Mesenchymal stem cell (in vitro differentiated cells and primary cell): ENCODE results near the gene SDSL.

ENCODE experiments used
- DNase-seq: peaks from one replicate; pipeline ENCODE4 v3.0.0-alpha.2; 2013
- H2AFZ ChIP-seq: one replicate; pipeline ENCODE4 v1.6.1; 2013; ENCODE audit warnings: low read depth, mild to moderate bottlenecking, control low read depth, inconsistent platforms, low read length, moderate library complexity
- H2AK5ac ChIP-seq: 2 replicates; pipeline ENCODE4 v1.6.1; 2013; ENCODE audit warnings: low read length, moderate library complexity, mild to moderate bottlenecking, inconsistent platforms; ENCODE audit not compliant: severe bottlenecking
- H2BK120ac ChIP-seq: one replicate; pipeline ENCODE4 v1.6.1; 2013; ENCODE audit warnings: low read depth, mild to moderate bottlenecking, inconsistent platforms, low read length, moderate library complexity
- H2BK12ac ChIP-seq, 2 experiments: one replicate each; pipeline ENCODE4 v1.6.1; 2013; ENCODE audit warnings: inconsistent platforms in 2 of 2, low read length in 2 of 2, mild to moderate bottlenecking in 2 of 2, moderate library complexity in 2 of 2, control low read depth in 1 of 2
- H2BK15ac ChIP-seq: one replicate; pipeline ENCODE4 v1.6.1; 2013; ENCODE audit warnings: mild to moderate bottlenecking, low read depth, inconsistent platforms; ENCODE audit not compliant: poor library complexity, severe bottlenecking
- H2BK5ac ChIP-seq: 2 replicates; pipeline ENCODE4 v1.6.1; 2013; ENCODE audit warnings: low read depth, mild to moderate bottlenecking, low read length, control low read depth, inconsistent platforms; ENCODE audit not compliant: poor library complexity, severe bottlenecking
- H3K14ac ChIP-seq, 2 experiments: one replicate each; pipeline ENCODE4 v1.6.1; 2013; ENCODE audit warnings: inconsistent platforms in 2 of 2, low read length in 2 of 2, control low read depth in 1 of 2, mild to moderate bottlenecking in 1 of 2, moderate library complexity in 1 of 2
- H3K18ac ChIP-seq, 2 experiments: one replicate each; pipeline ENCODE4 v1.6.1; 2013; ENCODE audit warnings: inconsistent platforms in 2 of 2, low read length in 2 of 2, control low read depth in 1 of 2, low read depth in 1 of 2, mild to moderate bottlenecking in 1 of 2
- H3K23ac ChIP-seq, 2 experiments: one replicate each; pipeline ENCODE4 v1.6.1; 2013; ENCODE audit warnings: inconsistent platforms in 2 of 2, low read length in 2 of 2, mild to moderate bottlenecking in 2 of 2, moderate library complexity in 2 of 2, control low read depth in 1 of 2
- H3K27ac ChIP-seq: 2 replicates; pipeline ENCODE4 v1.5.1; 2013; ENCODE audit warnings: mild to moderate bottlenecking, moderate library complexity, low read length, control low read depth, inconsistent platforms; ENCODE audit not compliant: poor library complexity, severe bottlenecking
- H3K27me3 ChIP-seq, 2 experiments: 2 replicates each; pipeline versions ENCODE4 v1.6.1 to v1.7.0; 2013; ENCODE audit warnings: low read length in 2 of 2, mild to moderate bottlenecking in 2 of 2, moderate library complexity in 2 of 2, control low read depth in 1 of 2, inconsistent platforms in 1 of 2; ENCODE audit not compliant: control insufficient read depth in 1 of 2, insufficient read depth in 1 of 2
- H3K36me3 ChIP-seq, 2 experiments: 2 replicates each; pipeline versions ENCODE4 v1.6.1 to v1.7.0; 2013; ENCODE audit warnings: low read length in 2 of 2, control low read depth in 1 of 2, inconsistent platforms in 1 of 2, low read depth in 1 of 2, mild to moderate bottlenecking in 1 of 2; ENCODE audit not compliant: insufficient read depth in 2 of 2, control insufficient read depth in 1 of 2
- H3K4ac ChIP-seq, 2 experiments: one replicate each; pipeline ENCODE4 v1.6.1; 2013; ENCODE audit warnings: inconsistent platforms in 2 of 2, low read length in 2 of 2, mild to moderate bottlenecking in 2 of 2, moderate library complexity in 2 of 2, control low read depth in 1 of 2, low read depth in 1 of 2
- H3K4me1 ChIP-seq: 2 replicates; pipeline ENCODE4 v1.6.1; 2013; ENCODE audit warnings: low read depth, low read length, control low read depth; ENCODE audit not compliant: control insufficient read depth, insufficient read depth
- H3K4me2 ChIP-seq: 2 replicates; pipeline ENCODE4 v1.6.1; 2013; ENCODE audit warnings: low read length, mild to moderate bottlenecking, inconsistent platforms; ENCODE audit not compliant: poor library complexity, severe bottlenecking
- H3K4me3 ChIP-seq, 2 experiments: 2 replicates each; pipeline versions ENCODE4 v1.5.1 to v1.7.0; 2013; ENCODE audit warnings: low read length in 2 of 2, mild to moderate bottlenecking in 2 of 2, control low read depth in 1 of 2, low read depth in 1 of 2; ENCODE audit not compliant: insufficient read depth in 1 of 2
- H3K79me1 ChIP-seq: replicated peaks from 2 replicates; pipeline ENCODE4 v1.6.1; 2013; ENCODE audit warnings: mild to moderate bottlenecking, control low read depth, low read length, inconsistent platforms; ENCODE audit not compliant: poor library complexity, severe bottlenecking
- H3K9ac ChIP-seq: 2 replicates; pipeline ENCODE4 v1.7.0; 2013; ENCODE audit warnings: mild to moderate bottlenecking, low read length, moderate library complexity
- H3K9me3 ChIP-seq: 2 replicates; pipeline ENCODE4 v1.7.0; 2013; ENCODE audit warnings: mild to moderate bottlenecking, low read length; ENCODE audit not compliant: control insufficient read depth
- H4K8ac ChIP-seq: one replicate; pipeline ENCODE4 v1.6.1; 2013; ENCODE audit warnings: inconsistent platforms, mild to moderate bottlenecking, low read length, moderate library complexity
- H4K91ac ChIP-seq: one replicate; pipeline ENCODE4 v1.6.1; 2013; ENCODE audit warnings: mild to moderate bottlenecking, low read length, inconsistent platforms
- WGBS: methylation state at CpG from one replicate; pipeline ENCODE4 v1.1.7; 2013; ENCODE audit warnings: mixed read lengths; 5-methylcytosine and 5-hydroxymethylcytosine counted together

The SDSL gene

GRCh38 chr12:113465808-113466453, 43.8 kb downstream of the SDSL start:
- Histone ChIP-seq H3K36me3 (no peaks in the 10 kb centered on the region), H4K91ac (no peak overlapping the region), H3K27ac (no peak overlapping the region), H3K79me1 (no peaks in the 10 kb centered on the region), H3K27me3 (peaks cover 85 to 90% of the 10 kb centered on the region in 2 experiments), H2BK5ac (no peak overlapping the region), H4K8ac (no peak overlapping the region), H2AK5ac (no peak overlapping the region), H2AFZ (no peak overlapping the region), H2BK15ac (no peak overlapping the region), H2BK12ac (no peak overlapping the region), H3K9ac (no peak overlapping the region), H3K4ac (no peak overlapping the region), H3K9me3 (no peaks in the 10 kb centered on the region), H2BK120ac (no peak overlapping the region), H3K4me2 (no peak overlapping the region), H3K4me3 (no peak overlapping the region), H3K4me1 (peaks cover 45% of the 10 kb centered on the region), H3K14ac (no peak overlapping the region), H3K23ac (no peak overlapping the region), H3K18ac (no peak overlapping the region)
- no peak for DNase-seq
- WGBS = 0% methylated on average over 10 of the region's 13 CpGs

- Histone ChIP-seq H2BK15ac (no peak overlapping the region), H4K91ac (no peak overlapping the region), H3K9ac (no peak overlapping the region), H3K4ac (no peak overlapping the region), H3K9me3 (no peaks in the 10 kb centered on the region), H2AFZ (no peak overlapping the region), H2BK120ac (no peak overlapping the region), H3K4me3 (peak overlapping the region in 1 of 2 experiments; percentile 66), H3K27ac (no peak overlapping the region), H2AK5ac (no peak overlapping the region), H3K18ac (no peak overlapping the region), H4K8ac (no peak overlapping the region), H3K23ac (no peak overlapping the region), H3K79me1 (no peaks in the 10 kb centered on the region), H2BK12ac (no peak overlapping the region), H3K4me1 (peaks cover 47% of the 10 kb centered on the region), H3K4me2 (no peak overlapping the region), H3K36me3 (no peaks in the 10 kb centered on the region), H3K27me3 (peaks cover 88 to 91% of the 10 kb centered on the region in 2 experiments), H3K14ac (no peak overlapping the region), H2BK5ac (no peak overlapping the region)
- WGBS = 15% methylated on average over 23 of the region's 26 CpGs
- DNase-seq = no peak
These were observed 44.4 kb downstream of the SDSL start for GRCh38 chr12:113466454-113467141.

- H4K91ac ChIP-seq = no peak overlapping the region
- no peak overlapping the region for H2BK12ac ChIP-seq
- no peak overlapping the region for H3K4ac ChIP-seq
- no peaks in the 10 kb centered on the region for H3K9me3 ChIP-seq
- H3K4me2 ChIP-seq = peak overlapping the region; percentile 58
- H3K9ac ChIP-seq = no peak overlapping the region
- H3K27ac ChIP-seq = no peak overlapping the region
- H3K18ac ChIP-seq = no peak overlapping the region
- H3K27me3 ChIP-seq = peaks cover 93 to 94% of the 10 kb centered on the region in 2 experiments
- 6% methylated on average over 31 of the region's 31 CpGs for WGBS
- H2AFZ ChIP-seq = no peak overlapping the region
- no peaks in the 10 kb centered on the region for H3K36me3 ChIP-seq
- H4K8ac ChIP-seq = no peak overlapping the region
- no peak overlapping the region for H3K23ac ChIP-seq
- H3K79me1 ChIP-seq = no peaks in the 10 kb centered on the region
- H2BK120ac ChIP-seq = no peak overlapping the region
- H3K4me3 ChIP-seq = peak overlapping the region in 1 of 2 experiments; percentile 66
- DNase-seq = no peak
- no peak overlapping the region for H2BK5ac ChIP-seq
- H2AK5ac ChIP-seq = no peak overlapping the region
- no peak overlapping the region for H2BK15ac ChIP-seq
- no peak overlapping the region for H3K14ac ChIP-seq
- peaks cover 50% of the 10 kb centered on the region for H3K4me1 ChIP-seq
These were observed 44.9 kb downstream of the SDSL start for GRCh38 chr12:113467142-113467501.

- Histone ChIP-seq H3K27me3 (peaks cover 93 to 99% of the 10 kb centered on the region in 2 experiments), H2BK120ac (no peak overlapping the region), H3K4me3 (peak overlapping the region in 1 of 2 experiments; percentile 66), H2AK5ac (no peak overlapping the region), H4K91ac (no peak overlapping the region), H3K9me3 (no peaks in the 10 kb centered on the region), H2BK15ac (no peak overlapping the region), H2BK12ac (no peak overlapping the region), H3K14ac (no peak overlapping the region), H3K9ac (no peak overlapping the region), H4K8ac (no peak overlapping the region), H3K23ac (no peak overlapping the region), H3K4ac (no peak overlapping the region), H2AFZ (no peak overlapping the region), H3K36me3 (no peaks in the 10 kb centered on the region), H3K18ac (no peak overlapping the region), H2BK5ac (no peak overlapping the region), H3K79me1 (no peaks in the 10 kb centered on the region), H3K4me1 (peaks cover 48% of the 10 kb centered on the region), H3K27ac (no peak overlapping the region), H3K4me2 (peak overlapping the region; percentile 58)
- 3% methylated on average over 72 of the region's 78 CpGs for WGBS
- no peak for DNase-seq
These were observed 45.6 kb downstream of the SDSL start for GRCh38 chr12:113467502-113468364.
